NCI-H2107 treated with DMSO at 0.1 percent for 48 hours (cell line): ENCODE results near the gene KCNQ4.

Experiments
- DNase-seq: peaks from one replicate; lab custom pipeline; 2025; ENCODE audit not compliant: unreplicated experiment; lab: John Stamatoyannopoulos, UW

The KCNQ4 gene

DNA sequence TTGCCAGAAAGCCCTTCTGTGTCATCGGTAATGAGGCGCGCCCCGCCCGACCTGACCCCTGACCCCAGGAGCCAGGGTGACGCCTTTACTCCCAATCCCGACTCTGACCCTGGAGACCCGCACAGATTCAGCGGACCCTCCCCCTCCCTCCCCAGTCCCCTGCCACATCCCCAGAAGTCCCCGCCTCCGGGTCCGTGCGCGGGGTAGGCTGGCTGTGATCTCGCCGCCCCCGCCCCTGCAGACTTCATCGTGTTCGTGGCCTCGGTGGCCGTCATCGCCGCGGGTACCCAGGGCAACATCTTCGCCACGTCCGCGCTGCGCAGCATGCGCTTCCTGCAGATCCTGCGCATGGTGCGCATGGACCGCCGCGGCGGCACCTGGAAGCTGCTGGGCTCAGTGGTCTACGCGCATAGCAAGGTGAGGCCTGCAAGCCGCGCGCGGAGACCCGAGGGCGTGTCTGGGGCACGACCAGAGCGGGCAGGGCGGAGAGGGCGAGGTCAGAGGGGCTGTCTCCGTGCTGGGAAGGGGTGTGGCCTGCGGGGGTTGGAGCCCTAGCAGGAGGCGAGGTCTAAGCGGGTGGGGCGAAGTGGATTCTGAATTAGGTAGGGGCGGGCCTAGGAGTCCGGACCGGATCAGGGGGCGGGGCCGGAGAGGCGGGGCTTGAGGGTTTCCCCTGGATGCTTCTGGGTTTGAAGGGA, 34.8 kb downstream of the KCNQ4 start:
- DNase-seq = no peak

GRCh38 chr1:40819101-40819500, 35.5 kb downstream of the KCNQ4 start:
- DNase-seq = no peak

DNA sequence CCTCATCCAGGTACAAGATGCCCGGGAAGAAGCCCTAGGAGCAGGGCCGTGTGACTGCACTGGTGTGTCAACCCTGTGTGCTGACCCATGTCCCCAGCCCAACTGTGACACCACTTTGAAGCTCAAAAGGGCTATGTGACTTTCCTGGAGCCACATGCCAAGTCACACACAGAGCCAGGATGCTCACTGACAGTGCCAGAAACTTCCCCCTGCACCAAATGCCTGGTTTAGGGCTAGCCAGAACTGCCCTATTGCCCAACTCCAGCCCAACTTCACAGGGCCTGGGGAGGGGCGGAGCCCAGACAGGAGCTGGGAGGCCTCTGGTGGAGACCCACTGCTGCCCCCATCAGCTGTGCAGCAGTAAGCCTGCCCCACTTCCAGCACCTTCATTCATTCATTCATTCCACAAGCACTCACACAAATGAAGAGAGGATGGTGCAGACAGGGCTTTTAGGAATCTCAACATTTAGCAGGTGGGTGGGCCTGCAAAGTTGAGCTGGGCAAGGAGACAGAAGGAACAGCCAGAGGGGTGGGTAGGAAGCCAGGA, 36.7 kb downstream of the KCNQ4 start:
- DNase-seq = no peak

- peak; percentile 30 for DNase-seq
Measured at GRCh38 chr1:40820911-40821693, 37.5 kb downstream of the KCNQ4 start.

GRCh38 chr1:40822890-40823289, 39.3 kb downstream of the KCNQ4 start:
- DNase-seq = no peak

GRCh38 chr1:40823345-40823744, 39.8 kb downstream of the KCNQ4 start:
- no peak for DNase-seq

DNA sequence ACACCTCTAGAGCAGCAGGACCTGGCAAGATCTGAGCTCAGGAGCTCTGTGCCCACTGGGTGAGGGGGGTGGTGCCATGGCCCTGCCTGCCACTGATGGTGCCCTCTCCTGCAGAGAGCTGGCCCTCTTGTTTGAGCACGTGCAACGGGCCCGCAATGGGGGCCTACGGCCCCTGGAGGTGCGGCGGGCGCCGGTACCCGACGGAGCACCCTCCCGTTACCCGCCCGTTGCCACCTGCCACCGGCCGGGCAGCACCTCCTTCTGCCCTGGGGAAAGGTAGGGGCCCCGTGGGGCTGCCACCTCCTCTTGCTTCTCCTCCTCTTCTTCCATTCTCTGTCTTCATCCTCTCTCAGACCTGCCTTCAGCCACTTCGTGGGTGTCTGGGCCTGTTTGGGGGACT, 40.4 kb downstream of the KCNQ4 start:
- no peak for DNase-seq

DNA sequence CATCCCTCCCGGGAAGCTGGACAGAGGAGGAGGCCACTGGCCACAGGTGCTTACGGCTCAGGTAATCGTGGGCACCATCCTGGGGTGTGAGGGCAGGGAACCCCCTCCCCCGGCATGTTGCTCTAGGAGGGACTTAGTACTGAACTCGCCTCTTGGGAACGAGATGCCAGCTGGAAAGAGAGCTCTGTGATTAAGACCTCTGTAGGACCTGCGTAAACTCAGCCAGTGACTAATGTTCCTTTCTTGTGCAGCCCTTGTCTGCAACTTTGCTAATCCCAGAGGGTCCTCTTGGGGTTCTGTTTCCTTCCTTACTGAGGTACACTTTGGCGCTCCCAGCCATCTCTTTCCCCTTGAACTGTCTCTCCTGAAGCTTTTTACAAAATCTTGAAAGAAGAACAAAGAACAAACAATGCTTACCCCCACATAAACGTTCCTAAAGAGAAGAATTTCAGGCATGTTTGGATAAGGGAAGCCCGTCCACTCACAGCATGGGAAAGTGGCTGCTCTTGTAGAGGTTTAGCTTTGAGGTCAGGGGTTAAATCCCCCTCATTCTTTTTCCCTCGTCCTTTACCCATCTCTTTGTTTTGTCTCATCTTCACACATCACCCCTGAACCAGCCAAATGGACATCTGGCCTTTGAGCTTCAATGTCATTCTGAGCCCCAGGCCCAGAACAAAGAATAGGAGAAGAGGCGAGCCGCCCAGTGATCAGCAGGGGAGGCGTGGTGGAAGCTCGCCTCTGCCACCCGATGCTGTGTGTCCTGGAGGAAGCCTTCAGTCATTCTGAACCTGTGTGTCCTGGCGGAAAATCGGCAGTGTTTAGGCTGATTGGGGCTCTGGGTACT, 41.2 kb downstream of the KCNQ4 start:
- DNase-seq = no peak

DNA sequence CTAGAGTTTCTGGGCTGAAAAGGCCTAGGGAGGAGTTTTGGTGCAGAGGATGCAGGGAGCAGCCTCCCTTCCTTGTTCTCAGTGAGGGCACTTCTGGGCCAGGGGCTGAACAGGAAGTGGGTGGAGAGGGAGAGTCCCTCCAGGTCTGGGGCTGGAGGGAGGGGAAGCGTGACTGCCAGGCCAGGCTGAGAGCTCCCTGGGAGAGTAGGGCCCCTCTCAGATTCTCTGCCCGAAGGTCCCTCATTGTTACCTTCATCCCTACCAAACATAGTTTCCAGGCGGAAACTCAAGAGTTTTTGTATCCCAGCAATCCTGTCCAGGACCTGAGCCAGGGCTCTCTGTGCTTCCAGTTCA, 41.8 kb downstream of the KCNQ4 start:
- DNase-seq = no peak

GRCh38 chr1:40825996-40826395, 42.4 kb downstream of the KCNQ4 start:
- no peak for DNase-seq

GRCh38 chr1:40829631-40830245, 46.2 kb downstream of the KCNQ4 start:
- DNase-seq = no peak

- no peak for DNase-seq
Measured at GRCh38 chr1:40830419-40830943, 46.9 kb downstream of the KCNQ4 start.

- no peak for DNase-seq
Measured at GRCh38 chr1:40831001-40831732, 47.6 kb downstream of the KCNQ4 start.

GRCh38 chr1:40833979-40834378, 50.4 kb downstream of the KCNQ4 start:
- no peak for DNase-seq

- DNase-seq = no peak
Measured at GRCh38 chr1:40834968-40835545, 51.5 kb downstream of the KCNQ4 start.

- no peak for DNase-seq
Measured at GRCh38 chr1:40836283-40836682, 52.7 kb downstream of the KCNQ4 start.

DNA sequence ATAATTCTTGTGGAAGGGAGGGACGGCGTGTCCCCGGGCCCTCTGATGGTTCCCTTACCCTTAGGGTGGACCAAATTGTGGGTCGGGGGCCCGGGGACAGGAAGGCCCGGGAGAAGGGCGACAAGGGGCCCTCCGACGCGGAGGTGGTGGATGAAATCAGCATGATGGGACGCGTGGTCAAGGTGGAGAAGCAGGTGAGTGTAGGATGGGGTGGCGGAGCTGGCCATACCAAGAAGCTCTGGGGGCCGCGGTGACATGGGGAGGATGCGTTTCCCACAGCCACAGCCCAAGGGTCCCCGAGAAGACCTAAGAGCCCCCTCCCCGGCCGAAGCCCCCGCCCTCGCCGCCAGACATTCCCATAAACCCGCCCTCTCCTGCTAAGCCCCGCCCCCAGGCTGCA, 54.0 kb downstream of the KCNQ4 start:
- no peak for DNase-seq

- DNase-seq = no peak
Measured at GRCh38 chr1:40838045-40838979, 54.7 kb downstream of the KCNQ4 start.
